Inflammatory macrophage treated with lipopolysaccharide for 4 hours (primary cell): ENCODE measurements around the gene MOCS3.

ENCODE experiments used
- DNase-seq: peaks from one replicate; pipeline ENCODE4 v3.0.0-alpha.2; 2020

MOCS3 gene

DNA sequence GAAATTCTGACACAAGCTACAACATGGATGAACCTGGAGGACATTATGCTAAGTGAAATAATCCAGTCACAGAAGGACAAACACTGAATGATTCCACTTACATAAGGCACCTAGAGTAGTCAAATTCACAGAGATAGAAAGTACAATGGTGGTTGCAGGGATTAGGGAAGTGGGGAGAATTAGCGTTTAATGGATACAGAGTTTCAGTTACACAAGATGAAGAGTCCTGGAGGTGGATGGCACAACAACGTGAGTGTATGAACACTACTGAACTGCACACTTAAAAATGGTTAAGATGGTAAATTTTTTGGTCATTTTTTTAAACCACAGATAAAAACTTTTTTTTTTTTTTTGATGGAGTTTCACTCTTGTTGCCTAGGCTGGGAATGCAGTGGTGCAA is 24.7 kb downstream of the MOCS3 start:
- peak; percentile 63 for DNase-seq

DNA sequence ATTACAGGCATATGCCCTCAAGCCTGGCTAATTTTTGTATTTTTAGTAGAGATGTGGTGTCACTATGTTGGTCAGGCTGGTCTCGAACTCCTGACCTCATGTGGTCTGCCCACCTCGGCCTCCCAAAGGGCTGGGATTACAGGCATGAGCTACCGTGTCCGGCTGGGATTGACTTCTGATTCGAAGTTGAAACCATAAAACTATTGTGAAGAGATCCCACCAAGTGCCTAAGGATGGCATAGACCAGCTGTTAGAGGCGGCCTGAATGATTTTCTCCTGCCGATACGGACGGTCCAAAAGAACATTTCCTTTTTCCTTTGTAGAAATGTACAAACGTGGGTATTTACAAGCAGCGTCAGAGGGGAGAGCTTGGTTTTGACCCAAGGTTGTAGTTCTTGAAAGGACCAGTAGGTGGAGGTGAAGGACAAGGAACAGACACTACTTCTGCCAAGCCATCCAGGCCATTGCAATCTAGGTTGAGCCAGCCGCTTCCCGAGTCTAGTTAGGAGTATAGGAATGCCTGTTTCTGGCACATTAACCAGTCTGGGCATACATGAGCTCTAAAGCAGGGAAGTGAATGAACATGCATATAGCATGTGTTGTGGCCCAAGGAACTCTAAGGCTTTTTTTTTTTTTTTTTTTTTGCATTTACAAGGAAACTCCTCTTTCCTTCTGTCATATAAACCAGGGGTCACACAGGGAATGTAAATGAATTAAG is 29.0 kb downstream of the MOCS3 start:
- peak; percentile 75 for DNase-seq

DNA sequence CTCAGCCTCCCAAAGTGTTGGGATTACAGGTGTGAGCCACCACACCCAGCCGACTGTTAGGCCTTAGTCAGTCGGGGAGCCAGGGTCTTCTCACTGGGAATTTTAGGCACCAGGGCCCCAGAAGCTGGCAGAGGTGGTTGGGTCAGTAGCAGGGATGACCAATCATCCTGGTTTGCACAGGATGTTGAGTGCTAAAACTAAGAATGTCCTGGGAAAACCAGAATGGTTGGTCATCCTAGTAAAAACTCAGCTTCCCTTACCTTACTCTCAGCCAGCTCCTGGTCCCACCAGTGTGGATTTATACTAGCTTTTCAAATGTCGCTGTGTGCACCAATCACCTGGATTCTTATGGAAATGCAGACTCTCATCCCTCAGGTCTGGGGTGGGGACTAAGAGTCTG is 32.5 kb downstream of the MOCS3 start:
- no peak for DNase-seq

DNA sequence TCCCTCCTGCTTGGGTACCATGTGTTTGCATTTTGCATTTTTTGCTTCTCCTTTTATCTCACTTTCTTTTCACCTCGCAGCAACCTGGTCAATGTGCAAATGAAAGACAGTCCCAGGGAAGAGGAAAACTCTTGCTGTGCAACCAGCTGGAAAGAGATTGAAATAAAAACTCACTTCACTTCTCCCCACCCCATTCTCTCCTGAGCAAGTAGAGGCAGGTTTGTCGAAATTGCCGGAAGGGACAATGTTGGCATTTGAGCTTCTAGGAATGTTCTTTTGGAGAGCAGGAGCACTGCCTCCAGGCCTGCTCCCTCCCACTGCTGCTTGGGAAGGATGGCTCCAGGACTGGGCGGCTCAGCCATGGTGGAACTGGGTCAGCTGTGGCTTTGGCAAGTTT is 33.7 kb downstream of the MOCS3 start:
- DNase-seq = no peak

DNA sequence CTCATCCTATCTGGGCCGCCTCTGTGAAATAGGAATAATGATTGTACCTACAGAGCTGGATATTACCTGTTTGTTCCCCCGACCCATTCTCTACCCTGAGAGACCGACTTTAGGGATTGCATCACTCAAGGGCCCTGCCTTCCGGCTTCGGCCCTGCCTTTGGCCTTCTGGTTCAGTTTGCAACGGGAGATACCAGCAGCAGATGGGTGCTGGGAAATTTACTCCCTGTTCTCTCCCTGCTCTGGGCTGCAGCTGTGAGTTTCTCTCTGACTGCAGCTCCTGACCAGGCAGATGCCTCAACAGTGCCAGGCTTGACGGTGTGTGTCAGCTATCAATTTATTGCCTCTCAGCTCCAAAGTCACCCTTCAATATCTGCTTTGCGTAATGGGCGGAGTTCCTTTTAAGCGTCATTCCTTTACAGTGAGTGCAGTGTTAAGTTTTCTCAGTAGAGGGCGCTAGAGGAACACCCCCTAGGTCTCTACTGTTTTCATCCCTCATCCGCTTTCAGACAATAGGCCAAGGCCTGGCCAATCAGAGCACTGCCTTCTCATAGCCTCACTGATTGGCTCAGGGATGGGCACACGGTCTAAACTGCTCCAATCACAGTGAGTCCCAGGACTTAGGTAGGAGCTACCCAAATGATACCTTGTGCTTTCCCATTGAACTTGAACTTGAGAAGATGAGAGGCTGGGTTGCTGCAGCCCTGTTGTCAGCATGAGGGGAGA is 34.3 kb downstream of the MOCS3 start:
- DNase-seq = peak; percentile 57

DNA sequence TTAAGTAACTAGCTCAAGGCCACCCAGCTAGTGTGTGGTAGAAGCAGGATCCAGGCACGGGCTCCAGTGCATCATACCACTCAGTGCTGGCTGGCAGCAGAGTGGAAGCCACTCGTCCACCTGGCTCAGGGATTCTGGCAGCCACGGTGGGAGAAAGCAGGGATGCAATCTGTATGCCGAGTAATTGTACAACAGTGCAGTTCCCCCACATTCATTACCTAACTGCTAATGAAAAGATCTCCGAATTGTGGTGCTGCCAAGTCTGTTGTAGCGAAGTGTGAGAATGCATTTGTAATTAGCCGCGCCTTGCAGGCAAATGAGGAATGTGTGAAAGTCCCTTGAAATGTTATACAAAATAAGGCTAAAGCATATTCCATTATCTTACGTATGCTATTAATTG is 35.3 kb downstream of the MOCS3 start:
- DNase-seq = no peak

DNA sequence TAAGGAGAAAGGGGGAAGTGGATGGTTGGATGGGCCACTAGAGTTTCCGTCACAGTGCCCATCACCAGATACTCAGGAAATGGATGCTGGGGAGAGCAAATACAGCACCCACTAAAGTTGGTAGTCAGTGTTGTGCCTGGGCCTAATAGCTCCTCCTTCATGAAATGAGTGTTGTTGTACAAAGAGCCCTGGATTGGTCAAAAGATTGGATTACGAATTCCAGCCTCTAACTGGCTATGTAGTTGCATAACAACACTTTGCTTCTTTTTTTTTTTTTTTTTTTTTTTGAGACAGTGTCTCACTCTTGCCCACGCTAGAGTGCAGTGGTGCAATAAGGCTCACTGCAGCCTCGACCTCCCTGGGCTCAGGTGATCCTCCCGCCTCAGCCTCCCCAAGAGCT is 36.9 kb downstream of the MOCS3 start:
- DNase-seq = no peak

DNA sequence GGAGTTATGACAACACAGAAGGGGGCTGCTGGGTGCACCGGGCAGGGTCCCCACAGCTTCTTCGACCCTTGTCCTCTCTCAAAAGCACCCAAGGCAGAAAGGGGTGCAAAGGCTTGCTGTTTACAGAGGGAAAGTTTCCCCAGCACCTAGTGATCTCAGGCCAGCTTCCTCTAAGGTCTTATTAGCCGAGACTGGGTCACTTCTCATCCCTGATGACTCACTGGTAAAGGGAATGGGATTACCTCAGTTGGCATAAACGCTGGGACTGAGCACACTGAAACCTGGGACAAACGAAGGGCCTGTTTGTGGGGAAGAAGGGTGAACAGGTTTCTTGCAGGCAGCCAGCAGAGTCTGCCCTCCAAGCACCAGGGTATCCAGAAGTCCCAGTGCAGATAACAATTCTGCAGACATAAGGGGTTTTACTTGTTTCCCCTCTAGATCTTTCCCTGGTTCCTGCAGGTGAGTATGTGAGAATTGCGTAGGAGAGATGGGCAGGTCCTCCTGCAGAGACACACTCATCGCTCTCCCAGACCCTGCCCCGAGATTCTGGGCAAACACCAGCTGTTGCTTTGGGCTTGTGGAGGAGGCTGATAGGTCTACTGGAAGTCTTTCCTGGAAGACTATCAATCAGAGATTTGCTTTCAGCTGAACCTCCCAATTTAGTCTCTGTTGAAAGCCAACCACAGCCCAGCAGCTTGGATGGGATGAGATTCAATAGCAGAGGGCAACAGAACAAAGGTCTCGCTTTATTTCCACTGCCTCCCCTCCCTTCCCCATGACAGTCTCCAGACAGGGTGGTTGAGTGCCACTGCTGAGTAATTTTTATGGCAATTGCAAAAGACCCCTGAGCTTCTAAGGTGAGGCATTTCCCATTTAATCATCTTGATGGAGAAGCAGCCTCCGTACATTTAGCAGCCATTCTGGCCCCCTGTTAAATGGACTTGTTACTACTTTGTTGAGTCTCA is 38.6 kb downstream of the MOCS3 start:
- DNase-seq = no peak

DNA sequence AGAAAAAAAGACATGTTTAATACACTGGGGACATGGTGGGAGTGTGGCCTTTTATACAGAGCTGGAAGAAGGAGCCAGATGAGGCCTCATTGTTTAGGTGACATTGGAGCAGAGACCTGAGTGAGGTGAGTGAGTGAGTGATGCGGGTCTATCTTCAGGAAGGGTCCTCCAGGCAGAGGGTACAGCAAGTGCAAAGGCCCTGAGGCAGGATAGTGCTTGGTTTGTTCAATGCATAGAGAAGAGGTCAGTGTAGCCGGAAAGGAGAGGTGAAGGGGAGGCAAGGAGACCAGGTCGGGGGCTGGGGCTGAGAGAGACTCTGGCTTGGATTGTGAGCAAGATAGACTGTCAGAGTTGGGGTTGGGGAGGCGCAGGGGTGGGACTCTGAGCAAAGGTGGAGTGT is 40.7 kb downstream of the MOCS3 start:
- DNase-seq = no peak

DNA sequence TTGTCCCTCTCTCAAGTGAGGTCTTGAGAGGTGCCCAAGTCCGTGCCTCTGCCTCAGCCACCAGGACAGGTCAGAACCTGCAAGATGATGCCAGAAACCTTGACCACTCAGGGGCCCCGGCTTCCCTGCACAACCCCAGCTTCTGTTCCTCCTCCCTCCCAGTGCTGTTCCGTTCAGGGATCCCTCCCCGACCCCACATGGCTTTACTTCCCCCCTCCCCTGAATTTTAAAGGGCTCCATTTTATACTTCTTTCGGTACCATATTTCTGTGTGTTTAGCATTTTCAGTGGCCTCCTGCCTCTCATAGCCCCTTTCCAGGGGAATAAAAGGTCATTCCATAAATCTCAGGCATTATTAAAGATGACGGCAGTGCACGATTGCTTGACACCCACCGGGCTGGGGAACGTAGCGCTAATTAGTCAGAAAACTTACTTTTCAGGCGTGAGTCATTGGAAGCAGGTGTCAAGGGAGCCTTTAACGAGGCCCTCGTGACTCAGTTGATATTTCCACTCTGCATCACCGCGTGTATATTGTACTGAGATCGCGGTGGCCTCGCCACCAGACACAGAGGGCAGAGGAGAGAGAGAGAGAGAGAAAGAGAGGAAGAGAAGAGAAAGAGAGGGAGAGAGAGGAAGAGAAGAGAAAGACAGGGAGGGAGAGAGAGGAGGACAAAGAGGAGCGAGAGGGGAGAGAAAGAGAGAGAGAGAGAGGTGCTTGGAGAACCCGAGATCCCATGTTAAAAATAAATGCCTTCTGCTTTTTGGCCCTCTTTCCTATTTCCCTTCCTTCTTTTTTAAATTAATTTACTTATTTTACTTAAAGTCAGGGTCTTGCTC is 43.0 kb downstream of the MOCS3 start:
- no peak for DNase-seq

DNA sequence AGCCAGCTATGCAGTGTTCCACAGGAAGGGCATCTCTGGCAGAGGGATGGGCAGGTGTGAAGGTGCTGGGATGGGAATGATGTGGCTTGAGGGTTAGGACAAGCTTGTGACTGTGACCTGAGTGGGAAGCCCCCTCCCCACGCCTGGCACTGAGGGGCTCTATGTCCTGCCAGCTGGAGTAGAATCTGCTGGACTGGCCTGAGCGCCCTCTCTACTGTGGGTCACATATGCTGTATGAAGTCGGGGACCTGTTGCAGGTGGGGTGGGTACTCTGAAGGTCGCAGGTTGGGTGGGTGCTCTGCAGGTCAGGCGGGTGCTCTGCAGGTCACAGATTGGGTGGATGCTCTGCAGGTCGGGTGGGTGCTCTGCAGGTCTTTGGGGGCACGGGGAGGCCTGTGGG is 44.0 kb downstream of the MOCS3 start:
- DNase-seq = no peak

DNA sequence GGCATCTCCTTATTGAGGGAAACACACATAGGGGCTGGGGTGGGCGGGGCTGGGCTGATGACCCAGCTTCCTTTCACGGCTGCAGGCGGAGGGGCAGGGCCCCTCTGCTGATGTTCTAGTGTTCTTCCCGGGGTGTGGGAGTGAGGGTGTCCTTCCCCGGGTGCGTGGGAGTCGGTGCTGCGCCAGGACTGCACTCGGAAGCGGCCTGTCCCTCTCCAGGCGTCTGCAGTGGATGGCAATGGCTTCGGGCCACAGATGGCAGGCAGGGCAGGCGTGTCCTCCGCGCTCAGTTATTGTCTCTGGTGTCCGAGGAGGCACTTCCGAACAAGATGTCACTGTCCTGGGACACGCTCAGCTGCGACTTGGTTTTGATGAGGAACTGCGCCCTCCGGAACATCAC is 45.1 kb downstream of the MOCS3 start:
- no peak for DNase-seq

DNA sequence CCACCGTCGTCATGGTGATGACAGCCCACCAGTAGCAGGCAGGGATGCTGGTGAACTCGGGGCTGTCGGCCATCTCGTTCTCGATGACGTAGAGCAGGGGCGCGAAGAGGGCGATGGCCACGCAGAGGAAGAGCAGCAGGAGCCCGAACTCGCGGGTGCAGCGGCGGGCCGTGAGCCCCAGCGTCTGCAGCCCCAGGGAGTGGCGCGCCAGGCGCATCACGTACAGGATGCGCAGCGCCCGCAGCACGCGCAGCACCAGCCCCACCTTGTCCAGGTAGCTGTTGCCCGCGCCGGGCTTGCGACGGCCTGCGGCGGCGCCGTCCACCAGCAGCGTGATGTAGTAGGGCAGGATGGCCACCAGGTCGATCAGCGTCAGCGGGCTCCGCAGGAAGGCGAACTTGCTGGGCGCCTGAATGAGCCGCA is 45.7 kb downstream of the MOCS3 start:
- DNase-seq = no peak

DNA sequence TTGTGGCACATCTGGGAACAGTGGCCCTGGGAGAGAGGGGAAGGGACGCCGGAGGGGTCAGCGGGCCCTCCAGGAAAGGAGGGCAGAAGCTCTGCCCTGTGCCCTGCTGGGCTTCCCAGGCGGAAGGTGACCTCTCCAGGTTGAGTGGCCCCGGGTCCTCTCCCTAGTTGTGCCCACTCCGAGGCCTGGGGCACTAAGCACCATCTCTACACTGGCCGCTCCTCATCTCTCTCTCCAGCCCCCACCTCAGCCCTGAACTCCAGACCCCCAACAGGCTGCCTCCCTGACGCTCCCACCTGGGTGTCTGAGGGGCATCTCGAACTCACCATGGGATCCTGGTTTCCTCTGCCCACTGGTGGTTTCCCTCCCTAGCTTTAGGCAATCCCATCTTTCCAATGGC is 46.2 kb downstream of the MOCS3 start:
- no peak for DNase-seq

DNA sequence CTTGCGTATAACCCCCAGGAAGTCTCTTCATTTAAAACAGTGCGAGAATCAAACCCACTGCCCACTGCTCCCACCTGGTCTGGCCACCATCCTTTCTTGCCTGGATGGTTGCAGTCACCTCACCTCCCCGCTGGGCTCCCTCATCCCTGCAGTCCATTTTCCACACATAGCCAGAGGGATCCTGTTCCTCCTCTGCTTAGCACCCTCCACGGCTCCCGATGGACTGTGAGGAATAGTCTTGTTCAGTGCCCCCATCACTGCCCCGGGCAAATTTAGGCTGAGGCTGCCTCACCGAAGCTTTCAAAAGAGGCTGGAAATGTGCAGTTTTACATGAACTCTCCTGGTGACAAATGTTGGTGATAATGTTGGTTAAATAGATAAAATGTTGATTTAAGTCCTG is 46.6 kb downstream of the MOCS3 start:
- no peak for DNase-seq

DNA sequence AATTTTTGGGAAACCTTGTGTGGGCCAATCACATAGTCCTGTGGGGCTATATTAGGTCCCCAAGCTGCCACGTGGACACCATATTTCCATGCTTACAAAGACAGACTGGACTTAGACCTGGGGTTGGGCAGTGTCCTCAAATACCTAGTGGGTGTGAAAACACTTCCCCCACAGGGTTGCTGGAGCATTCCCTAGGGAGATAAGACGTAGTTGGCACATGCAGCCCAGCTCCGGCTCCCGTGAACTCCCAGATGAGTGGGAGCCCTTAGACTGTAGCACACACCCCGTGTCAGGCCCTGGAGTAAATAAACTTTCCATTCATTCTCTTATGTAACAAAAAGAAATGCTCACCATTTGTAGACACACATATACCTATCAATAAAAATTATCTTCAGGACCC is 50.1 kb downstream of the MOCS3 start:
- no peak for DNase-seq

DNA sequence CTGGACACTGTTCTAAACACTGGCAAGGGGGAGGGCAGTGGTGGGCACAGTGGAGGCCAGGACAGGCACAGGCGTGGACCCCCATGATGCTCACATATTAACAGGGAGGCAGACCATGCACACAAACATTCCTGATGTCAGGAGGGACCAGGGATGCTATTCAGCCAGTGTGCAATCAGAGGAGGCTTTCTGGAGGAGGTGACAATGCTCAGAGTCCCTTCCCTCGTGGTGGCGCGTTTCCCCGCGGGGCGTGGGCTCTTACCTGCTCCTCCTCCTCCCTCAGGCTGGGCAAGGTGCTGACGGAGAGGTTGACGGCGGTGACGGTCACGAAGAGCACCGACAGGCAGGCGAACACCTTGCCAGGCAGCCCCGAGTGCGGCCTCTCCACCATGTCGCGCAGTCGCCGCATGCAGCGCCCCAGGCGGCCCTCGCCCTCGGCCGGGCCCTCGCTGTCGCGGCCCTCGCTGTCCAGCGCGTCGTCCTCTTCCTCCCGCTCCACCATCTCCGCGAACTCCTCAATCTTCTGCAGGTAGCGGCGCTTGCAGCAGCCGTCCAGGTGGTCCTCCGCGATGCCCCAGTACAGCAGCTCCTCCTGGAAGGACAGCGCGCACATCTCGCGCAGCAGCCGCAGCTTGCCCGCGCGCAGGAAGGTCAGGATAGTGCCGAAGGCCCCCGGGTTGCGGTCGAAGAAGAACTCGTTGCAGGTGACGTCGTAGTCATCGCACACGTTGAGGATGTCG is 50.9 kb downstream of the MOCS3 start:
- no peak for DNase-seq

DNA sequence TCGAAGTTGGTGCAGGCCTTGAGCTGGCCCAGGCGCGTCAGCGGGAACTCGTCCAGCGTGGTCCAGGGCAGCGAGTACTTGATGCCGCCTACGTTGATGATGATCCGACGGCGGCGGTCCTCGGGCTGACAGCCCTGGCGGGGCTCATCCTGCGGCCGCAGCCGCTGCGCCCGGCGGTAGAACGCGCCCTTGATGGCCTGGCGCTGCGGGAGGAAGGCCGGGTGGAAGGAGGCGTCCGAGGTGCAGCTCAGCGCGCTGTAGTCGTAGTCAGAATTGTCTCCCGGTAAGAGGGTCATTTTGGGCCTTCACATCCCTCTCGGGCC is 51.4 kb downstream of the MOCS3 start:
- DNase-seq = no peak

DNA sequence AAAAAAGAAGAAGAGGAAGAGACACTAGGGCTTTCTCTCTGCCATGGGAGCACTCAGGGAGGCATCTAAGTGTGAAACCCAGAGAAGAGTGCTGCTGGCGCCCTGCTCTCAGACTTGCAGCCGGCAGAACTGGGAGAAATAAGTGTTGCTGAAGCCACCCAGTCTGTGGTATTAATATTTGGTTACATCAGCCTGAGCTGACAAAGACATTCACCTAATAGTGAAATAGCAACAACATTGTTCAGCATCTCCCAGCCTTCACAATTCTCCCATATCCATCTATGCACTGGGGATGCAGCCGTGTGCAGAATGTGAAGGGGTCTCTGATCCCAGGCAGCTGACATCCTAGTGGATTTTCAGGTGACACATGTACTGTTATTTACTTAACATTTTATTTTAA is 52.3 kb downstream of the MOCS3 start:
- no peak for DNase-seq

DNA sequence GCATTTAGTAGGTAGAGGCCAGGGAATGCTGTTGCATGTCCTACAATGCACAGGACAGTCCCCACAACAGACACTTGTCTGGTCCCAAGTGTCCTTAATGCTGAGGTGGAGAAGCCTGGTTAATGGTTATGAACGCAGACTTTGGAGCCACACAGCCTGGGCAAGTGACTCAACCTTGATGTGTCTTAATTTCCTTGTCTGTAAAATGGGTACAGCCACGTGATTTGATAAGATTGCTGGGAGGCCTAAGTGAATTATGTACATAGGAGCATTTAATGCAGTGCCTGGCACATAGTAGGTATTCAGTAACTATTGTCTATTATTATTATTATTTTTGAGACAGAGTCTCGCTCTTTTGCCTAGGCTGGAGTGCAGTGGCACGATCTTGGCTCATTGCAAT is 52.9 kb downstream of the MOCS3 start:
- DNase-seq = no peak

DNA sequence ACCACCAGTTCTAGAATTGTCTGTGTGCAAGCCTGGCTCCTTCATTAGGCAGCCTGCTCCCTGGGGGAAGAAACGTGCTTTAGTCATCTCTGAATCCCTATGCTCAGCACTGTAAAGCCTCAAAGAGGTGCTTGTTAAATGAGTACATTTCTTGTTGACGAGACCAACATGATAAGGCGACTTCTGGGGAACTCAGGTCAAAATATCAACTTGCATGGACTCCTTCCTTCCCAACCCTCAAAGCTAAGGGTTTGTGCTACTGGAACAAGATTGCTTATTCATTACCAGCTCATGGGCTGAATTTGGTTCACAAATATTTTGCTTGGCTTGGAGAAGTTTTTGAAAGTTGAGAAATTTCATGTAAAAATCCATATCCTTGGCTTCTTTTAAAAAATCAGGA is 53.7 kb downstream of the MOCS3 start:
- no peak for DNase-seq
